HepG2 (cell line): ENCODE data around the gene PSKH1. TPM values are rescaled to one million over a fixed set of nuclear protein-coding genes. Genes with fewer than 3 reads are reported as not detected.

Source experiments
- ATAC-seq: fragments of 200-7000 bp; cut with Tn5 transposase; 3 replicates; pipeline ENCODE4 v1.9.1; 2020; ENCODE audit warnings: mild to moderate bottlenecking, moderate library complexity
- BruUV-seq: library from RNA; stranded (reverse); fragments of 400-500 nt; replicated peaks from 2 replicates; lab custom pipeline; 2021; lab: Mats Ljungman, UMichigan
- CTCF ChIA-PET: fragments of 300-600 bp; formaldehyde crosslinking; extraction: SDS; loops from one replicate; lab custom pipeline; 2021; ENCODE audit warnings: low total read pairs, inconsistent platforms, low intra/inter-chr PET ratio; lab: Yijun Ruan, JAX
- POLR2A ChIA-PET: fragments of 350-600 bp; sonication (Branson Sonifier 250); formaldehyde crosslinking; loops from one replicate; lab custom pipeline; 2020; ENCODE audit warnings: antibody characterized with exemption, inconsistent platforms; lab: Yijun Ruan, JAX
- DNase-seq: peaks from one replicate; pipeline ENCODE4 v3.0.0-alpha.2; 2015; ENCODE audit warnings: low spot score
- FAIRE-seq: peaks from 3 replicates; lab custom pipeline; 2011; peaks lifted over from hg19 to GRCh38; lab: Jason Lieb, UNC
- H2AFZ ChIP-seq: one replicate; pipeline ENCODE4 v1.6.1; 2011; ENCODE audit warnings: low read length, inconsistent platforms
- H3K27ac ChIP-seq: fragments of 300-600 bp; 3 replicates; pipeline ENCODE4 v1.8.0; 2011; ENCODE audit warnings: mixed run types, mild to moderate bottlenecking, mixed read lengths, low read length, inconsistent platforms; ENCODE audit not compliant: insufficient read depth; ENCODE audit errors: extremely low read length
- H3K27me3 ChIP-seq, 2 experiments: fragments of 200-600 bp in 1 of 2; 2 replicates in 1 of 2; 3 replicates in 1 of 2; pipeline versions ENCODE4 v1.6.0 to v1.8.0; 2011; ENCODE audit warnings: low read length in 2 of 2, mild to moderate bottlenecking in 2 of 2, moderate library complexity in 2 of 2, inconsistent platforms in 1 of 2; ENCODE audit not compliant: insufficient read depth in 2 of 2, control insufficient read depth in 1 of 2
- H3K36me3 ChIP-seq, 2 experiments: fragments of 200-600 bp in 1 of 2; replicated peaks in 1 of 2; 2 replicates in 1 of 2; 3 replicates in 1 of 2; pipeline versions ENCODE4 v1.5.1 to v1.8.0; 2011; ENCODE audit warnings: low read length in 2 of 2, inconsistent platforms in 1 of 2; ENCODE audit not compliant: insufficient read depth in 2 of 2, control insufficient read depth in 1 of 2
- H3K4me1 ChIP-seq: 2 replicates; pipeline ENCODE4 v1.5.1; 2012; ENCODE audit warnings: low read length, inconsistent platforms; ENCODE audit not compliant: insufficient read depth
- H3K4me2 ChIP-seq: 2 replicates; pipeline ENCODE4 v1.6.0; 2011; ENCODE audit warnings: low read depth, low read length, inconsistent platforms
- H3K4me3 ChIP-seq, 3 experiments: fragments of 200-600 bp in 1 of 3; sonication (generic), shearing (Covaris generic) in 1 of 3; replicated peaks in 1 of 3; 2 replicates each; pipeline ENCODE4 v1.5.1; 2011 to 2016; ENCODE audit warnings: low read length in 3 of 3, inconsistent platforms in 2 of 3, low read depth in 2 of 3, mild to moderate bottlenecking in 2 of 3, control low read depth in 1 of 3, mixed read lengths in 1 of 3; ENCODE audit not compliant: insufficient read depth in 1 of 3
- H3K79me2 ChIP-seq: one replicate; pipeline ENCODE4 v1.6.1; 2011; ENCODE audit warnings: low read length, inconsistent platforms; ENCODE audit not compliant: insufficient read depth
- H3K9ac ChIP-seq: 2 replicates; pipeline ENCODE4 v1.6.0; 2011; ENCODE audit warnings: mild to moderate bottlenecking, low read depth, low read length, inconsistent platforms; ENCODE audit not compliant: insufficient read depth
- H3K9me3 ChIP-seq: 2 replicates; pipeline ENCODE4 v1.5.1; 2012; ENCODE audit warnings: mild to moderate bottlenecking, low read length
- H4K20me1 ChIP-seq: 2 replicates; pipeline ENCODE4 v1.6.0; 2011; ENCODE audit warnings: inconsistent platforms, mild to moderate bottlenecking, low read length, moderate library complexity; ENCODE audit not compliant: insufficient read depth
- CHD2 ChIP-seq: IDR thresholded peaks from 2 replicates; pipeline ENCODE4 v1.6.1; 2011; ENCODE audit warnings: low read depth, low read length, improper control_type of control experiment
- GABPB1 ChIP-seq: IDR thresholded peaks from 2 replicates; pipeline ENCODE4 v1.6.1; 2016; ENCODE audit warnings: mild to moderate bottlenecking, missing genetic modification reagents, moderate library complexity, missing compliant biosample characterization
- GATAD2A ChIP-seq: IDR thresholded peaks from 2 replicates; pipeline ENCODE4 v1.6.1; 2016
- RARG ChIP-seq: sonication (generic); formaldehyde crosslinking; IDR thresholded peaks from 2 replicates; pipeline ENCODE4 v1.4.0; 2020; ENCODE audit warnings: low read depth, mild to moderate bottlenecking, missing genetic modification reagents
- RORA ChIP-seq: sonication (generic); formaldehyde crosslinking; IDR thresholded peaks from 2 replicates; pipeline ENCODE4 v1.5.0; 2020; ENCODE audit warnings: mild to moderate bottlenecking, missing genetic modification reagents, moderate library complexity
- SIN3B ChIP-seq: fragments of 150-350 bp; IDR thresholded peaks from 2 replicates; pipeline ENCODE4 v1.6.1; 2014; ENCODE audit warnings: low read length
- SRF ChIP-seq: IDR thresholded peaks from 2 replicates; pipeline ENCODE4 v1.6.1; 2011; ENCODE audit warnings: mild to moderate bottlenecking, low read depth, low read length, moderate library complexity
- ZFYVE20 ChIP-seq: sonication (generic); formaldehyde crosslinking; IDR thresholded peaks from 2 replicates; pipeline ENCODE4 v1.8.0; 2023; ENCODE audit warnings: low read depth, mild to moderate bottlenecking, moderate library complexity, missing genetic modification reagents, borderline replicate concordance
- ZNF263 ChIP-seq: sonication (generic); formaldehyde crosslinking; IDR thresholded peaks from 2 replicates; pipeline ENCODE4 v1.4.0; 2020; ENCODE audit warnings: missing genetic modification reagents
- ZNF329 ChIP-seq: sonication (generic); formaldehyde crosslinking; IDR thresholded peaks from 2 replicates; pipeline ENCODE4 v1.9.0; 2021; ENCODE audit warnings: low read depth, mild to moderate bottlenecking, missing genetic modification reagents
- ZNF350 ChIP-seq: sonication (generic); formaldehyde crosslinking; IDR thresholded peaks from 2 replicates; pipeline ENCODE4 v1.4.0; 2020; ENCODE audit warnings: mild to moderate bottlenecking, low read depth, missing genetic modification reagents, borderline replicate concordance
- ZNF468 ChIP-seq: sonication (generic); formaldehyde crosslinking; IDR thresholded peaks from 2 replicates; pipeline ENCODE4 v1.8.0; 2022; ENCODE audit warnings: mild to moderate bottlenecking, moderate library complexity, missing genetic modification reagents
- ZNF550 ChIP-seq: sonication (generic); formaldehyde crosslinking; IDR thresholded peaks from 2 replicates; pipeline ENCODE4 v1.4.0; 2020; ENCODE audit warnings: mild to moderate bottlenecking, missing genetic modification reagents, borderline replicate concordance
- ZSCAN25 ChIP-seq: sonication (generic); formaldehyde crosslinking; IDR thresholded peaks from 2 replicates; pipeline ENCODE4 v1.8.0; 2022; ENCODE audit warnings: mild to moderate bottlenecking, missing genetic modification reagents
- WGBS: methylation state at CpG from one replicate; pipeline ENCODE4 v1.1.6; 2017; ENCODE audit warnings: low lambda C conversion rate; 5-methylcytosine and 5-hydroxymethylcytosine counted together
- in situ Hi-C: cut with HindIII; loops from 2 replicates; pipeline ENCODE4 v1.10.0; 2017; ENCODE audit warnings: low pct_unique_long_range_greater_than_20kb; ENCODE audit not compliant: extremely low pct_ligation_motif_present
- intact Hi-C: fragments of 100-400 bp; cut with micrococcal nuclease; formaldehyde crosslinking; loops from one replicate; pipeline ENCODE4 v1.10.0; 2022; ENCODE audit not compliant: unreplicated experiment
- polyA plus RNA-seq, 8 experiments: library from polyadenylated mRNA; depleted of rRNA in 3 of 8; stranded (reverse) in 7 of 8; unstranded in 1 of 8; fragments of >200 nt; fragmentation: Illumina TruSeq in 4 of 8; extraction: Trizol in 4 of 8; gene quantifications; 2 replicates each; pipeline versions ENCODE4 v1.2.1 to v1.2.3, GENCODE V29; 2011 to 2016; ENCODE audit warnings: low read depth in 4 of 8, missing spikeins in 1 of 8, mixed read lengths in 1 of 8; ENCODE audit not compliant: insufficient read depth in 1 of 8
- total RNA-seq, 5 experiments: library from RNA; depleted of rRNA; stranded (reverse); fragments of >200 nt; fragmentation: Illumina TruSeq; extraction: Trizol; gene quantifications; 2 replicates each; pipeline ENCODE4 v1.2.3, GENCODE V29; 2016; ENCODE audit warnings: low read depth in 1 of 5
- TF ChIP-seq, protein P1 (sequence below): IDR thresholded peaks from 2 replicates; pipeline ENCODE4 v1.6.1; 2012; ENCODE audit warnings: low read length, improper control_type of control experiment
- TF ChIP-seq, protein P2 (sequence below): sonication (generic); formaldehyde crosslinking; IDR thresholded peaks from 2 replicates; pipeline ENCODE4 v1.5.0; 2020; ENCODE audit warnings: missing genetic modification reagents
- TF ChIP-seq, protein P3 (sequence below): sonication (generic); formaldehyde crosslinking; IDR thresholded peaks from 2 replicates; pipeline ENCODE4 v1.4.0; 2020; ENCODE audit warnings: missing genetic modification reagents
- TF ChIP-seq, protein P4 (sequence below): sonication (generic); formaldehyde crosslinking; IDR thresholded peaks from 2 replicates; pipeline ENCODE4 v1.9.0; 2021; ENCODE audit warnings: missing genetic modification reagents, mild to moderate bottlenecking, borderline replicate concordance

The PSKH1 gene
- total and polyA plus RNA-seq, 2 of the 13 experiments (the other 11 are each of a cell fraction or from before 2014, with no cell fraction given): 8.4 to 19.1 TPM

DNA sequence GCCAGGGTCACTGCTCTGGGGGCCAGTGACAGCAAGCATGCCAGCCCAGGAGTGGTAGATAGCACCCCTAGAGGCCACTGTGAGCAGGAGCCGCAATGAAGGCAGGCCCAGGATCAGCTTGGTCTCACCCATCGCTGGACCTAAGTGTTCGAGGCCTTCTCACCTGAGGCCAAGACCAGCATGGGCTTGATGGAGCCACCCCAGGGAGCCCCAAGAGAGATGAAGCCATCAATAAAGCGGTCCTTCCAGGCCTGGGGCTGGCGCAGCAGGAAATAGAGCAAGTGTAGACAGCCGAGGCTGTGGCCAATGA is 49.1 kb downstream of the PSKH1 start:
- H3K9ac ChIP-seq: peak overlapping the region; percentile 59; the same call in 1 of the 2 replicates
- peaks cover 59% of the 10 kb centered on the region for H3K4me1 ChIP-seq
- POLR2A ChIA-PET: interaction anchor here (0.8 to 13.6 kb wide), 12 partner anchors 7 to 142 kb away, joined by 3 to 226 read pairs (median 14); partner anchors contain the start of genes DDX28, DUS2, NFATC3 and RANBP10
- WGBS: 80% methylated on average over 6 of the region's 6 CpGs
- H3K9me3 ChIP-seq: no peaks in the 10 kb centered on the region
- BruUV-seq: no TSS peak
- H3K27ac ChIP-seq: peak overlapping the region; percentile 85
- intact Hi-C loops (loop anchor here (2.0 kb wide), 2 partner anchors 27 to 99 kb away; partner anchors contain the start of gene SLC12A4), in situ Hi-C loops (loop anchor here (5.0 kb wide), 1 partner anchor 100 kb away; no protein-coding TSS in a partner anchor)
- ATAC-seq: peak; percentile 44
- peaks cover 23 to 36% of the 10 kb centered on the region in 2 experiments for H3K36me3 ChIP-seq
- no peak overlapping the region for H3K4me3 ChIP-seq
- CTCF ChIA-PET: interaction anchor here (0.8 to 1.3 kb wide), 3 partner anchors 14 to 126 kb away, joined by 4 to 8 read pairs (median 8); no protein-coding TSS in a partner anchor
- H3K27me3 ChIP-seq: no peaks in the 10 kb centered on the region
- no peak overlapping the region for H2AFZ ChIP-seq
- H4K20me1 ChIP-seq: peaks cover 17% of the 10 kb centered on the region; the same call in 1 of the 2 replicates
- H3K4me2 ChIP-seq: peak overlapping the region; percentile 72
- DNase-seq: peak; percentile 61
- peak; percentile 81 for FAIRE-seq
- peaks cover 5% of the 10 kb centered on the region for H3K79me2 ChIP-seq
- TF ChIP-seq CHD2 (no peak), SIN3B (no peak), GATAD2A (CRISPR knock-in tag) (peak; percentile 41; the same call in 1 of the 2 replicates), GABPB1 (0 out of 2 replicates have a peak, but pooled peaks have one; percentile 15), SRF (no peak), ZNF350 (CRISPR knock-in tag) (no peak), RORA (no peak), ZFYVE20 (CRISPR knock-in tag) (no peak), ZNF468 (CRISPR knock-in tag) (no peak), ZNF550 (CRISPR knock-in tag) (no peak), RARG (CRISPR knock-in tag) (no peak), ZNF263 (CRISPR knock-in tag) (no peak), ZNF329 (no peak), ZSCAN25 (CRISPR knock-in tag) (no peak)
- TF ChIP-seq, protein P1, sequence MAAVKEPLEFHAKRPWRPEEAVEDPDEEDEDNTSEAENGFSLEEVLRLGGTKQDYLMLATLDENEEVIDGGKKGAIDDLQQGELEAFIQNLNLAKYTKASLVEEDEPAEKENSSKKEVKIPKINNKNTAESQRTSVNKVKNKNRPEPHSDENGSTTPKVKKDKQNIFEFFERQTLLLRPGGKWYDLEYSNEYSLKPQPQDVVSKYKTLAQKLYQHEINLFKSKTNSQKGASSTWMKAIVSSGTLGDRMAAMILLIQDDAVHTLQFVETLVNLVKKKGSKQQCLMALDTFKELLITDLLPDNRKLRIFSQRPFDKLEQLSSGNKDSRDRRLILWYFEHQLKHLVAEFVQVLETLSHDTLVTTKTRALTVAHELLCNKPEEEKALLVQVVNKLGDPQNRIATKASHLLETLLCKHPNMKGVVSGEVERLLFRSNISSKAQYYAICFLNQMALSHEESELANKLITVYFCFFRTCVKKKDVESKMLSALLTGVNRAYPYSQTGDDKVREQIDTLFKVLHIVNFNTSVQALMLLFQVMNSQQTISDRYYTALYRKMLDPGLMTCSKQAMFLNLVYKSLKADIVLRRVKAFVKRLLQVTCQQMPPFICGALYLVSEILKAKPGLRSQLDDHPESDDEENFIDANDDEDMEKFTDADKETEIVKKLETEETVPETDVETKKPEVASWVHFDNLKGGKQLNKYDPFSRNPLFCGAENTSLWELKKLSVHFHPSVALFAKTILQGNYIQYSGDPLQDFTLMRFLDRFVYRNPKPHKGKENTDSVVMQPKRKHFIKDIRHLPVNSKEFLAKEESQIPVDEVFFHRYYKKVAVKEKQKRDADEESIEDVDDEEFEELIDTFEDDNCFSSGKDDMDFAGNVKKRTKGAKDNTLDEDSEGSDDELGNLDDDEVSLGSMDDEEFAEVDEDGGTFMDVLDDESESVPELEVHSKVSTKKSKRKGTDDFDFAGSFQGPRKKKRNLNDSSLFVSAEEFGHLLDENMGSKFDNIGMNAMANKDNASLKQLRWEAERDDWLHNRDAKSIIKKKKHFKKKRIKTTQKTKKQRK: no peak
- TF ChIP-seq, protein P2, sequence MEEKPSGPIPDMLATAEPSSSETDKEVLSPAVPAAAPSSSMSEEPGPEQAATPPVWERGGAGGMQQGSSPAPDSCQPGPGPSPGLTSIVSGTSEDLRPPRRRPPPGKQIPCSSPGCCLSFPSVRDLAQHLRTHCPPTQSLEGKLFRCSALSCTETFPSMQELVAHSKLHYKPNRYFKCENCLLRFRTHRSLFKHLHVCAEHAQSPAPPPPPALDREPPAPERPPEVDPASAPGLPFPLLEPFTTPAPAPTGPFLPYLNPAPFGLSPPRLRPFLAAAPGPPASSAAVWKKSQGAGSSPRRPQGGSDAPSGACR: no peak
- TF ChIP-seq, protein P3, sequence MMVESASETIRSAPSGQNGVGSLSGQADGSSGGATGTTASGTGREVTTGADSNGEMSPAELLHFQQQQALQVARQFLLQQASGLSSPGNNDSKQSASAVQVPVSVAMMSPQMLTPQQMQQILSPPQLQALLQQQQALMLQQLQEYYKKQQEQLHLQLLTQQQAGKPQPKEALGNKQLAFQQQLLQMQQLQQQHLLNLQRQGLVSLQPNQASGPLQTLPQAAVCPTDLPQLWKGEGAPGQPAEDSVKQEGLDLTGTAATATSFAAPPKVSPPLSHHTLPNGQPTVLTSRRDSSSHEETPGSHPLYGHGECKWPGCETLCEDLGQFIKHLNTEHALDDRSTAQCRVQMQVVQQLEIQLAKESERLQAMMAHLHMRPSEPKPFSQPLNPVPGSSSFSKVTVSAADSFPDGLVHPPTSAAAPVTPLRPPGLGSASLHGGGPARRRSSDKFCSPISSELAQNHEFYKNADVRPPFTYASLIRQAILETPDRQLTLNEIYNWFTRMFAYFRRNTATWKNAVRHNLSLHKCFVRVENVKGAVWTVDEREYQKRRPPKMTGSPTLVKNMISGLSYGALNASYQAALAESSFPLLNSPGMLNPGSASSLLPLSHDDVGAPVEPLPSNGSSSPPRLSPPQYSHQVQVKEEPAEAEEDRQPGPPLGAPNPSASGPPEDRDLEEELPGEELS (CRISPR knock-in tag): no peak
- TF ChIP-seq, protein P4, sequence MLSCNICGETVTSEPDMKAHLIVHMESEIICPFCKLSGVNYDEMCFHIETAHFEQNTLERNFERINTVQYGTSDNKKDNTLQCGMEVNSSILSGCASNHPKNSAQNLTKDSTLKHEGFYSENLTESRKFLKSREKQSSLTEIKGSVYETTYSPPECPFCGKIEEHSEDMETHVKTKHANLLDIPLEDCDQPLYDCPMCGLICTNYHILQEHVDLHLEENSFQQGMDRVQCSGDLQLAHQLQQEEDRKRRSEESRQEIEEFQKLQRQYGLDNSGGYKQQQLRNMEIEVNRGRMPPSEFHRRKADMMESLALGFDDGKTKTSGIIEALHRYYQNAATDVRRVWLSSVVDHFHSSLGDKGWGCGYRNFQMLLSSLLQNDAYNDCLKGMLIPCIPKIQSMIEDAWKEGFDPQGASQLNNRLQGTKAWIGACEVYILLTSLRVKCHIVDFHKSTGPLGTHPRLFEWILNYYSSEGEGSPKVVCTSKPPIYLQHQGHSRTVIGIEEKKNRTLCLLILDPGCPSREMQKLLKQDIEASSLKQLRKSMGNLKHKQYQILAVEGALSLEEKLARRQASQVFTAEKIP (CRISPR knock-in tag): no peak
